Heart left ventricle (tissue), 13 donors: ENCODE measurements around the gene HLF.

ENCODE experiments used
- POLR2A ChIP-seq, 2 donors: fragments of 450-650 bp; IDR thresholded peaks; one replicate each; pipeline ENCODE4 v1.6.1; 2017; ENCODE audit warnings: antibody characterized with exemption in 2 of 2, mild to moderate bottlenecking in 2 of 2, moderate library complexity in 2 of 2
- TF ChIP-seq, protein P1 (sequence below), 12 donors: fragments of 200-600 bp; sonication (generic) in 4 of 12; IDR thresholded peaks; one replicate each; pipeline versions ENCODE4 v1.5.0 to v1.8.0; 2018 to 2022; ENCODE audit warnings: antibody characterized with exemption in 12 of 12, mild to moderate bottlenecking in 5 of 12
- donor health status: ischemic (EF 13 %, LVEDD 7.1; RV severe dilation, severe dysfunction).
- donor health status: DM: no; HTN: yes; CAD: no.
- donor health status: DM: no; HTN: no; CAD: no.
- donor health status: ischemic (EF 25% LVEDD 6.9; RV normal size, moderate dysfunction).
- donor health status: ischemic (EF 25% LVEDD 5.7; RV mildly dilated, moderate dysfunction).
- donor health status: ischemic (EF 35%, LVEDD 5.7; RV mildly dilated, moderate dysfunction).
- donor health status: nonischemic (EF 11% LVEDD 7.7; RV severe dilation, severe dysfunction).
- donor health status: DM: yes; HTN: yes; CAD: no.
- donor health status: PGD.
- donor health status: ischemic (EF 29% LVEDD 5.4; RV normal size, mild dysfunction).
- donor health status: nonischemic (EF 23%, LVEDD 6.1; RV moderate dilation, normal function).

GRCh38 chr17:55332296-55333041 is 67.7 kb downstream of the HLF start:
- TF ChIP-seq, protein P1, sequence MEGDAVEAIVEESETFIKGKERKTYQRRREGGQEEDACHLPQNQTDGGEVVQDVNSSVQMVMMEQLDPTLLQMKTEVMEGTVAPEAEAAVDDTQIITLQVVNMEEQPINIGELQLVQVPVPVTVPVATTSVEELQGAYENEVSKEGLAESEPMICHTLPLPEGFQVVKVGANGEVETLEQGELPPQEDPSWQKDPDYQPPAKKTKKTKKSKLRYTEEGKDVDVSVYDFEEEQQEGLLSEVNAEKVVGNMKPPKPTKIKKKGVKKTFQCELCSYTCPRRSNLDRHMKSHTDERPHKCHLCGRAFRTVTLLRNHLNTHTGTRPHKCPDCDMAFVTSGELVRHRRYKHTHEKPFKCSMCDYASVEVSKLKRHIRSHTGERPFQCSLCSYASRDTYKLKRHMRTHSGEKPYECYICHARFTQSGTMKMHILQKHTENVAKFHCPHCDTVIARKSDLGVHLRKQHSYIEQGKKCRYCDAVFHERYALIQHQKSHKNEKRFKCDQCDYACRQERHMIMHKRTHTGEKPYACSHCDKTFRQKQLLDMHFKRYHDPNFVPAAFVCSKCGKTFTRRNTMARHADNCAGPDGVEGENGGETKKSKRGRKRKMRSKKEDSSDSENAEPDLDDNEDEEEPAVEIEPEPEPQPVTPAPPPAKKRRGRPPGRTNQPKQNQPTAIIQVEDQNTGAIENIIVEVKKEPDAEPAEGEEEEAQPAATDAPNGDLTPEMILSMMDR (IDR thresholded peaks at IDR 0.05): no peak
- TF ChIP-seq POLR2A (IDR thresholded peaks at IDR 0.05): no peak
